ENCODE measurements around the gene PARPBP. TPM values are rescaled to one million over a fixed set of nuclear protein-coding genes. Genes with fewer than 3 reads are reported as not detected.
A peak's percentile ranks its signal among the peaks of the same experiment; 100 is the strongest.

The PARPBP gene
- total and polyA plus RNA-seq, 2 of the 13 experiments (the other 11 are each of a cell fraction or from before 2014, with no cell fraction given), result 6.7 to 28.4 TPM

DNA sequence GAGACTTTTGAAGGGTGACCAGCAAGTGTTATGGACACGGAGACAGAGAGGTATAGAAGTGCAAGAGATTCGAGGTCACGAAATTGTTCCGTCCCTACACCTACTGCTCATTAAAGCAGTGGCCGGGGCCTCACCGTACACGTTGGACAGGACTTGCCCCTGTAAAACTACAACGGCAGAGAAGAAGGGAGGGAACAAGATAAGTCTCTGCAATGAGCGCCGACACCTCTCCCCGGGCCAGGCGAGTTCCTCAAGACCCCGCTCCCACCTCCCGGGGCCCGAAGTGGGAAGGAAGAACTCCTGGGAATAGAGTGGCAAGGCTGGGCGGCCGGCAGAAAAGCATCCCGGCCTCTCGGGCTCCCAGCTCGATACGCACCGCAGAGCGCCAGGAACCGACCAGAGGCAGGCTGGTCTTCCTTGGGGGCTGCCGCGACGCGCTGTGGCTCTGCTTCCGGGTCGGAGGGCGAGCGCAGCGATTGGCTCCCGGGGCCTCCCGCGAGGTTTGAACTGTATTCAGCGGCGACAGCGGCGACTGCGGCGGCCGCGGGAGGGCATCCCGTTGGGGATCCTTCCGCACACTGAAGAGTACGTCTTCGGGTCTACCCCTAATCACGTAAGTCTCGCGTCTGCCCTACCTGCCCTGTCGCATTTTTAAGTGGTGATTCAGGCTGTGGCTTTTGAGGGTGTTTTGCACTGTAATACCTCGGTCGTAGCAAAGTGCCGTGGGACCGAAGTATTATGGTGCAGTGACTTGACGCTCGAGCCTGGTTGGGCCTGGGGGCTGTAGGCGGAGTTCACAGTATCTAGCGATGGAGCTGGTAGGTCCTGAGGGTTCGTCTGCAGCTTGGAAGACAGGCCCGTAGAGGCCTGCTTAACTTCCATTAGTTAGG lies at the start of gene PARPBP, which contains the start of gene NUP37 (continued):
- TF ChIP-seq CBX5 (CRISPR knock-in tag; IDR thresholded peaks at IDR 0.05; ENCODE audit: borderline replicate concordance), result peak; percentile 45; the same call in 1 of the 2 replicates
- no peak for TF ChIP-seq ZNF251 (CRISPR knock-in tag; IDR thresholded peaks at IDR 0.05)
- TF ChIP-seq, protein P1, sequence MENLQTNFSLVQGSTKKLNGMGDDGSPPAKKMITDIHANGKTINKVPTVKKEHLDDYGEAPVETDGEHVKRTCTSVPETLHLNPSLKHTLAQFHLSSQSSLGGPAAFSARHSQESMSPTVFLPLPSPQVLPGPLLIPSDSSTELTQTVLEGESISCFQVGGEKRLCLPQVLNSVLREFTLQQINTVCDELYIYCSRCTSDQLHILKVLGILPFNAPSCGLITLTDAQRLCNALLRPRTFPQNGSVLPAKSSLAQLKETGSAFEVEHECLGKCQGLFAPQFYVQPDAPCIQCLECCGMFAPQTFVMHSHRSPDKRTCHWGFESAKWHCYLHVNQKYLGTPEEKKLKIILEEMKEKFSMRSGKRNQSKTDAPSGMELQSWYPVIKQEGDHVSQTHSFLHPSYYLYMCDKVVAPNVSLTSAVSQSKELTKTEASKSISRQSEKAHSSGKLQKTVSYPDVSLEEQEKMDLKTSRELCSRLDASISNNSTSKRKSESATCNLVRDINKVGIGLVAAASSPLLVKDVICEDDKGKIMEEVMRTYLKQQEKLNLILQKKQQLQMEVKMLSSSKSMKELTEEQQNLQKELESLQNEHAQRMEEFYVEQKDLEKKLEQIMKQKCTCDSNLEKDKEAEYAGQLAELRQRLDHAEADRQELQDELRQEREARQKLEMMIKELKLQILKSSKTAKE (CRISPR knock-in tag; IDR thresholded peaks at IDR 0.05; ENCODE audit: borderline replicate concordance), result no peak; the same call in 1 of the 2 replicates
- TF ChIP-seq SSRP1 (CRISPR knock-in tag; IDR thresholded peaks at IDR 0.05), result no peak
- TF ChIP-seq, protein P2, sequence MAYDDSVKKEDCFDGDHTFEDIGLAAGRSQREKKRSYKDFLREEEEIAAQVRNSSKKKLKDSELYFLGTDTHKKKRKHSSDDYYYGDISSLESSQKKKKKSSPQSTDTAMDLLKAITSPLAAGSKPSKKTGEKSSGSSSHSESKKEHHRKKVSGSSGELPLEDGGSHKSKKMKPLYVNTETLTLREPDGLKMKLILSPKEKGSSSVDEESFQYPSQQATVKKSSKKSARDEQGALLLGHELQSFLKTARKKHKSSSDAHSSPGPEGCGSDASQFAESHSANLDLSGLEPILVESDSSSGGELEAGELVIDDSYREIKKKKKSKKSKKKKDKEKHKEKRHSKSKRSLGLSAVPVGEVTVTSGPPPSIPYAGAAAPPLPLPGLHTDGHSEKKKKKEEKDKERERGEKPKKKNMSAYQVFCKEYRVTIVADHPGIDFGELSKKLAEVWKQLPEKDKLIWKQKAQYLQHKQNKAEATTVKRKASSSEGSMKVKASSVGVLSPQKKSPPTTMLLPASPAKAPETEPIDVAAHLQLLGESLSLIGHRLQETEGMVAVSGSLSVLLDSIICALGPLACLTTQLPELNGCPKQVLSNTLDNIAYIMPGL (CRISPR knock-in tag; IDR thresholded peaks at IDR 0.05; ENCODE audit: borderline replicate concordance in 1 of 2, low read depth in 1 of 2), result peak; percentile 76 to 83; a peak in 3 of 4 replicates
- no peak for TF ChIP-seq TCF7L2 (IDR thresholded peaks at IDR 0.05; ENCODE audit: low read depth, low read length)
- peak; percentile 93 for TF ChIP-seq THAP11 (CRISPR knock-in tag; IDR thresholded peaks at IDR 0.05)
- TF ChIP-seq, protein P3, sequence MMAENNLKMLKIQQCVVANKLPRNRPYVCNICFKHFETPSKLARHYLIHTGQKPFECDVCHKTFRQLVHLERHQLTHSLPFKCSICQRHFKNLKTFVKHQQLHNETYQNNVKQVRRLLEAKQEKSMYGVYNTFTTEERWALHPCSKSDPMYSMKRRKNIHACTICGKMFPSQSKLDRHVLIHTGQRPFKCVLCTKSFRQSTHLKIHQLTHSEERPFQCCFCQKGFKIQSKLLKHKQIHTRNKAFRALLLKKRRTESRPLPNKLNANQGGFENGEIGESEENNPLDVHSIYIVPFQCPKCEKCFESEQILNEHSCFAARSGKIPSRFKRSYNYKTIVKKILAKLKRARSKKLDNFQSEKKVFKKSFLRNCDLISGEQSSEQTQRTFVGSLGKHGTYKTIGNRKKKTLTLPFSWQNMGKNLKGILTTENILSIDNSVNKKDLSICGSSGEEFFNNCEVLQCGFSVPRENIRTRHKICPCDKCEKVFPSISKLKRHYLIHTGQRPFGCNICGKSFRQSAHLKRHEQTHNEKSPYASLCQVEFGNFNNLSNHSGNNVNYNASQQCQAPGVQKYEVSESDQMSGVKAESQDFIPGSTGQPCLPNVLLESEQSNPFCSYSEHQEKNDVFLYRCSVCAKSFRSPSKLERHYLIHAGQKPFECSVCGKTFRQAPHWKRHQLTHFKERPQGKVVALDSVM (CRISPR knock-in tag; IDR thresholded peaks at IDR 0.05), result no peak
- TF ChIP-seq ZNF101 (CRISPR knock-in tag; IDR thresholded peaks at IDR 0.05; ENCODE audit: borderline replicate concordance, low read depth), result no peak
- TF ChIP-seq ZNF644 (CRISPR knock-in tag; IDR thresholded peaks at IDR 0.05; ENCODE audit: low read depth), result no peak
- TF ChIP-seq, protein P4, sequence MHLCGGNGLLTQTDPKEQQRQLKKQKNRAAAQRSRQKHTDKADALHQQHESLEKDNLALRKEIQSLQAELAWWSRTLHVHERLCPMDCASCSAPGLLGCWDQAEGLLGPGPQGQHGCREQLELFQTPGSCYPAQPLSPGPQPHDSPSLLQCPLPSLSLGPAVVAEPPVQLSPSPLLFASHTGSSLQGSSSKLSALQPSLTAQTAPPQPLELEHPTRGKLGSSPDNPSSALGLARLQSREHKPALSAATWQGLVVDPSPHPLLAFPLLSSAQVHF (CRISPR knock-in tag; IDR thresholded peaks at IDR 0.05), result peak; percentile 75; the same call in 1 of the 2 replicates
- no peak for TF ChIP-seq HOXA7 (CRISPR knock-in tag; IDR thresholded peaks at IDR 0.05)
- no peak for TF ChIP-seq KDM1A (CRISPR knock-in tag; IDR thresholded peaks at IDR 0.05)
- TF ChIP-seq, protein P5, sequence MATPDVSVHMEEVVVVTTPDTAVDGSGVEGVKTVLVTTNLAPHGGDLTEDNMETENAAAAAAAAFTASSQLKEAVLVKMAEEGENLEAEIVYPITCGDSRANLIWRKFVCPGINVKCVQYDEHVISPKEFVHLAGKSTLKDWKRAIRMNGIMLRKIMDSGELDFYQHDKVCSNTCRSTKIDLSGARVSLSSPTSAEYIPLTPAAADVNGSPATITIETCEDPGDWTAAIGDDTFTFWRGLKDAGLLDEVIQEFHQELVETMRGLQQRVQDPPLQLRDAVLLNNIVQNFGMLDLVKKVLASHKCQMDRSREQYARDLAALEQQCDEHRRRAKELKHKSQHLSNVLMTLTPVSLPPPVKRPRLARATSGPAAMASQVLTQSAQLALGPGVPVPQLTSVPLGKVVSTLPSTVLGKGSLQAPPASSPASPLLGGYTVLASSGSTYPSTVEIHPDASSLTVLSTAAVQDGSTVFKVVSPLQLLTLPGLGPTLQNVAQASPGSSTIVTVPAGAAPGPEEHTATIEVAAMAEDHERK (CRISPR knock-in tag; IDR thresholded peaks at IDR 0.05; ENCODE audit: low read depth), result peak; percentile 68
- TF ChIP-seq SRSF1 (optimal IDR thresholded peaks at IDR 0.05; ENCODE audit: low read depth, low read length), result peak; percentile 61
- TF ChIP-seq, protein P6, sequence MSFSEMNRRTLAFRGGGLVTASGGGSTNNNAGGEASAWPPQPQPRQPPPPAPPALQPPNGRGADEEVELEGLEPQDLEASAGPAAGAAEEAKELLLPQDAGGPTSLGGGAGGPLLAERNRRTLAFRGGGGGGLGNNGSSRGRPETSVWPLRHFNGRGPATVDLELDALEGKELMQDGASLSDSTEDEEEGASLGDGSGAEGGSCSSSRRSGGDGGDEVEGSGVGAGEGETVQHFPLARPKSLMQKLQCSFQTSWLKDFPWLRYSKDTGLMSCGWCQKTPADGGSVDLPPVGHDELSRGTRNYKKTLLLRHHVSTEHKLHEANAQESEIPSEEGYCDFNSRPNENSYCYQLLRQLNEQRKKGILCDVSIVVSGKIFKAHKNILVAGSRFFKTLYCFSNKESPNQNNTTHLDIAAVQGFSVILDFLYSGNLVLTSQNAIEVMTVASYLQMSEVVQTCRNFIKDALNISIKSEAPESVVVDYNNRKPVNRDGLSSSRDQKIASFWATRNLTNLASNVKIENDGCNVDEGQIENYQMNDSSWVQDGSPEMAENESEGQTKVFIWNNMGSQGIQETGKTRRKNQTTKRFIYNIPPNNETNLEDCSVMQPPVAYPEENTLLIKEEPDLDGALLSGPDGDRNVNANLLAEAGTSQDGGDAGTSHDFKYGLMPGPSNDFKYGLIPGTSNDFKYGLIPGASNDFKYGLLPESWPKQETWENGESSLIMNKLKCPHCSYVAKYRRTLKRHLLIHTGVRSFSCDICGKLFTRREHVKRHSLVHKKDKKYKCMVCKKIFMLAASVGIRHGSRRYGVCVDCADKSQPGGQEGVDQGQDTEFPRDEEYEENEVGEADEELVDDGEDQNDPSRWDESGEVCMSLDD (CRISPR knock-in tag; IDR thresholded peaks at IDR 0.05; ENCODE audit: borderline replicate concordance), result peak; percentile 70
